ENCODE data around the gene CALU.

DNA sequence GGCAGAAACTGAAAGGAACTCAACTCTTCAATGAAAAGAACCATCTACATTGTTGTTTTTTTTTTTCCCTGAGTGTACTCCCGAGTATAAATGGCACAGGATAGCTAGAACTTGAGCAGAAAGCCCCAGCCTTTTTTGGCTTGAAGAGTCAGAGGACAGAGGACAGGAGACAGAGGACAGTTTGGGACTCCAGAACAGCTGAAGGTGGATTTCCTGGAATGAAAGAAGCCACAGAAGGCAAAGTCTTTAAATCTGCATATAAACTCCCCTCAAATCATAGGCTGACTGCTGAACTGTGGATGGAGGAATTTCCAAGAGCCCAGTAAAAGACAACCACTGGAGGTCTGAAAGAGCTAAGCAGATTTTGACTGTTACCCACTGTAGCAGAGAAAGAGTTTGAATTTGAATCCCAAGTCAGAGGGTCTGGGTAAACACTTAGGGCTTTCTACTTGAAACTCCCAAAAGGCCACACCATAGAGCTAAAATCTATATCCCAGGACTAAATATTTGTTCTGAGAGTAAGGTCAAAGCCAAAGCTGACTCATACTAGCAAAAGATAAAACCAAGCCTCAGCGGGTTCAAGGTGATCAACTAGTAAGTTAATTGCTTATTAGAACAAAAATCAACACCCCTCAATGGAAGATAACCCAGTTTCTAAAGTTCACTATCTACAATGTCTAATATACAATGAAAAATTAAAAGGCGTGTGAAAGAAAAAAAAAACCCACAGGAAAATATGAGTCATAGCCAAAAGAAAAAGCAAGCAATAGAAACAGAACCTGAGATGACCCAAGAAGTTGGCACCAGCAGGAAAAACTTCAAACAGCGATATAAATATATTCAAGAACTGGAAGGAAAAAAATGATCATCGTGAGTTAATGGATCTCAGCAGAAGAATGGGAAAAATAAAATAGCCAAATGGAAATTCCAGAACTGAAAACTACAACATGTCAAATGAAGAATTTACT lies 38.3 kb downstream of the CALU start:
- TF ChIP-seq, protein P1, sequence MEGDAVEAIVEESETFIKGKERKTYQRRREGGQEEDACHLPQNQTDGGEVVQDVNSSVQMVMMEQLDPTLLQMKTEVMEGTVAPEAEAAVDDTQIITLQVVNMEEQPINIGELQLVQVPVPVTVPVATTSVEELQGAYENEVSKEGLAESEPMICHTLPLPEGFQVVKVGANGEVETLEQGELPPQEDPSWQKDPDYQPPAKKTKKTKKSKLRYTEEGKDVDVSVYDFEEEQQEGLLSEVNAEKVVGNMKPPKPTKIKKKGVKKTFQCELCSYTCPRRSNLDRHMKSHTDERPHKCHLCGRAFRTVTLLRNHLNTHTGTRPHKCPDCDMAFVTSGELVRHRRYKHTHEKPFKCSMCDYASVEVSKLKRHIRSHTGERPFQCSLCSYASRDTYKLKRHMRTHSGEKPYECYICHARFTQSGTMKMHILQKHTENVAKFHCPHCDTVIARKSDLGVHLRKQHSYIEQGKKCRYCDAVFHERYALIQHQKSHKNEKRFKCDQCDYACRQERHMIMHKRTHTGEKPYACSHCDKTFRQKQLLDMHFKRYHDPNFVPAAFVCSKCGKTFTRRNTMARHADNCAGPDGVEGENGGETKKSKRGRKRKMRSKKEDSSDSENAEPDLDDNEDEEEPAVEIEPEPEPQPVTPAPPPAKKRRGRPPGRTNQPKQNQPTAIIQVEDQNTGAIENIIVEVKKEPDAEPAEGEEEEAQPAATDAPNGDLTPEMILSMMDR (tag by site-specific recombination; IDR thresholded peaks at IDR 0.05) = no peak
- no peak for TF ChIP-seq BCL11B (tag by site-specific recombination; IDR thresholded peaks at IDR 0.05; ENCODE audit: low read depth)
- no peak for TF ChIP-seq HOXA7 (CRISPR knock-in tag; IDR thresholded peaks at IDR 0.05; ENCODE audit: borderline replicate concordance)
- TF ChIP-seq ZBTB21 (tag by site-specific recombination; IDR thresholded peaks at IDR 0.05) = no peak
- TF ChIP-seq, protein P2, sequence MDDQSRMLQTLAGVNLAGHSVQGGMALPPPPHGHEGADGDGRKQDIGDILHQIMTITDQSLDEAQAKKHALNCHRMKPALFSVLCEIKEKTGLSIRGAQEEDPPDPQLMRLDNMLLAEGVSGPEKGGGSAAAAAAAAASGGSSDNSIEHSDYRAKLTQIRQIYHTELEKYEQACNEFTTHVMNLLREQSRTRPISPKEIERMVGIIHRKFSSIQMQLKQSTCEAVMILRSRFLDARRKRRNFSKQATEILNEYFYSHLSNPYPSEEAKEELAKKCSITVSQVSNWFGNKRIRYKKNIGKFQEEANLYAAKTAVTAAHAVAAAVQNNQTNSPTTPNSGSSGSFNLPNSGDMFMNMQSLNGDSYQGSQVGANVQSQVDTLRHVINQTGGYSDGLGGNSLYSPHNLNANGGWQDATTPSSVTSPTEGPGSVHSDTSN (CRISPR knock-in tag; IDR thresholded peaks at IDR 0.05) = no peak
- TF ChIP-seq, protein P3, sequence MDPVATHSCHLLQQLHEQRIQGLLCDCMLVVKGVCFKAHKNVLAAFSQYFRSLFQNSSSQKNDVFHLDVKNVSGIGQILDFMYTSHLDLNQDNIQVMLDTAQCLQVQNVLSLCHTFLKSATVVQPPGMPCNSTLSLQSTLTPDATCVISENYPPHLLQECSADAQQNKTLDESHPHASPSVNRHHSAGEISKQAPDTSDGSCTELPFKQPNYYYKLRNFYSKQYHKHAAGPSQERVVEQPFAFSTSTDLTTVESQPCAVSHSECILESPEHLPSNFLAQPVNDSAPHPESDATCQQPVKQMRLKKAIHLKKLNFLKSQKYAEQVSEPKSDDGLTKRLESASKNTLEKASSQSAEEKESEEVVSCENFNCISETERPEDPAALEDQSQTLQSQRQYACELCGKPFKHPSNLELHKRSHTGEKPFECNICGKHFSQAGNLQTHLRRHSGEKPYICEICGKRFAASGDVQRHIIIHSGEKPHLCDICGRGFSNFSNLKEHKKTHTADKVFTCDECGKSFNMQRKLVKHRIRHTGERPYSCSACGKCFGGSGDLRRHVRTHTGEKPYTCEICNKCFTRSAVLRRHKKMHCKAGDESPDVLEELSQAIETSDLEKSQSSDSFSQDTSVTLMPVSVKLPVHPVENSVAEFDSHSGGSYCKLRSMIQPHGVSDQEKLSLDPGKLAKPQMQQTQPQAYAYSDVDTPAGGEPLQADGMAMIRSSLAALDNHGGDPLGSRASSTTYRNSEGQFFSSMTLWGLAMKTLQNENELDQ (tag by site-specific recombination; IDR thresholded peaks at IDR 0.05; ENCODE audit: low read depth) = no peak
- TF ChIP-seq ZBTB1 (tag by site-specific recombination; IDR thresholded peaks at IDR 0.05) = no peak
